Sigmoid colon (tissue), 7 donors: ENCODE data around the gene PDE4A. TPM values are rescaled to one million over a fixed set of nuclear protein-coding genes. Genes with fewer than 3 reads are reported as not detected.

ENCODE experiments used
- DNase-seq: peaks from one replicate; pipeline ENCODE4 v3.0.0-alpha.2; 2019
- H3K27ac ChIP-seq, 4 donors: fragments of 200-600 bp; sonication (generic); one replicate each; pipeline ENCODE4 v1.5.1; 2016 to 2019; ENCODE audit warnings: mild to moderate bottlenecking in 1 of 4
- H3K27me3 ChIP-seq, 3 donors: fragments of 200-600 bp; sonication (generic); one replicate each; pipeline ENCODE4 v1.5.1; 2019; ENCODE audit warnings: mild to moderate bottlenecking in 1 of 3
- H3K36me3 ChIP-seq, 4 donors: fragments of 200-600 bp; sonication (generic); one replicate each; pipeline ENCODE4 v1.5.1; 2016 to 2019
- H3K4me1 ChIP-seq, 4 donors: fragments of 200-600 bp; sonication (generic); one replicate each; pipeline ENCODE4 v1.5.1; 2017 to 2019
- H3K4me3 ChIP-seq, 4 donors: fragments of 200-600 bp; sonication (generic); one replicate each; pipeline ENCODE4 v1.5.1; 2017 to 2019; ENCODE audit warnings: mild to moderate bottlenecking in 2 of 4, moderate library complexity in 1 of 4
- H3K9me3 ChIP-seq, 4 donors: fragments of 200-600 bp in 3 of 4; sonication (generic) in 3 of 4; one replicate each; pipeline versions ENCODE4 v1.5.1 to v1.6.1; 2013 to 2019
- EP300 ChIP-seq, 4 donors: sonication (generic); formaldehyde crosslinking; IDR thresholded peaks; one replicate each; pipeline ENCODE4 v1.6.1; 2017; ENCODE audit warnings: antibody characterized with exemption in 4 of 4
- POLR2A ChIP-seq, 2 donors: fragments of 450-650 bp; IDR thresholded peaks; one replicate each; pipeline ENCODE4 v1.6.1; 2016; ENCODE audit warnings: antibody characterized with exemption in 2 of 2, mild to moderate bottlenecking in 2 of 2, moderate library complexity in 2 of 2
- POLR2AphosphoS5 ChIP-seq, 4 donors: sonication (generic); formaldehyde crosslinking; IDR thresholded peaks; one replicate each; pipeline ENCODE4 v1.6.1; 2017; ENCODE audit warnings: antibody characterized with exemption in 4 of 4
- WGBS, 2 donors: extraction: QIAGEN DNeasy Blood & Tissue Kit; methylation state at CpG; one replicate each; pipeline ENCODE4 v1.1.7; 2013; 5-methylcytosine and 5-hydroxymethylcytosine counted together
- intact Hi-C: fragments of 100-400 bp; cut with DNase I; formaldehyde crosslinking; loops from one replicate; pipeline ENCODE4 v1.15.1; 2023
- polyA plus RNA-seq, 3 donors: library from polyadenylated mRNA; stranded (reverse); fragments of 200-250 nt; gene quantifications; one replicate each; pipeline ENCODE4 v1.2.3, GENCODE V29; 2013
- total RNA-seq, 4 donors: library from RNA; depleted of rRNA; stranded (reverse); fragments of >200 nt; gene quantifications; one replicate each; pipeline ENCODE4 v1.1.0, GENCODE V29; 2016
- TF ChIP-seq, protein P1 (sequence below), 4 experiments: fragments of 450-650 bp in 3 of 4; fragments of 200-600 bp in 1 of 4; IDR thresholded peaks; one replicate each; pipeline ENCODE4 v1.5.1; 2016 to 2019; ENCODE audit warnings: antibody characterized with exemption in 4 of 4, mild to moderate bottlenecking in 3 of 4, moderate library complexity in 2 of 4
- donor health status: healthy with polysubstance abuse.
- donor health status: Bipolar disorder and iron deficiency.
- donor health status: healthy.

Gene PDE4A
- total and polyA plus RNA-seq, 7 donors = 4.2 to 14.7 (median 7.6) TPM

DNA sequence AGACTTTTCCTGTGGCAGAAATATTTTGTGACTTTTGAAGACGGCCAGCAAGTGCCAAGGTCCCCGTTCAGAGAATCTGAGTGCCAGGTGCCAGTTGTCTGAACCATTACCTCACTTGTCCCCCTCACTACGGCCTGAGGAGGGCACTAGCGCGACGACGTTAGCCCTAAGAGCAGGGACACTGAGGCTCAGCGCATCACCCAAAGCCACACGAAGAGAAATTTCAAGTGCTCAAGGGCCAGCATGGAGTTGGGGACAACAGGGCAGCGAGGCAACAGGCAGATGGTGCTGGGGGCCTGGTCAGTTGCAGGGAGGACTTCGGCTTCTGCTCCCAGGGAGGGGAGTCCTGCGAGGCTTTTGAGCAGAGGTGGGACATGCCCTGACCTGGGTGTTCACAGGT, 30.5 kb upstream of the PDE4A start:
- no peak overlapping the region for H3K4me3 ChIP-seq
- H3K27ac ChIP-seq = no peak overlapping the region
- DNase-seq = no peak
- TF ChIP-seq POLR2AphosphoS5 (IDR thresholded peaks at IDR 0.05) (no peak), POLR2A (IDR thresholded peaks at IDR 0.05) (no peak), EP300 (IDR thresholded peaks at IDR 0.05) (no peak)
- TF ChIP-seq, protein P1, sequence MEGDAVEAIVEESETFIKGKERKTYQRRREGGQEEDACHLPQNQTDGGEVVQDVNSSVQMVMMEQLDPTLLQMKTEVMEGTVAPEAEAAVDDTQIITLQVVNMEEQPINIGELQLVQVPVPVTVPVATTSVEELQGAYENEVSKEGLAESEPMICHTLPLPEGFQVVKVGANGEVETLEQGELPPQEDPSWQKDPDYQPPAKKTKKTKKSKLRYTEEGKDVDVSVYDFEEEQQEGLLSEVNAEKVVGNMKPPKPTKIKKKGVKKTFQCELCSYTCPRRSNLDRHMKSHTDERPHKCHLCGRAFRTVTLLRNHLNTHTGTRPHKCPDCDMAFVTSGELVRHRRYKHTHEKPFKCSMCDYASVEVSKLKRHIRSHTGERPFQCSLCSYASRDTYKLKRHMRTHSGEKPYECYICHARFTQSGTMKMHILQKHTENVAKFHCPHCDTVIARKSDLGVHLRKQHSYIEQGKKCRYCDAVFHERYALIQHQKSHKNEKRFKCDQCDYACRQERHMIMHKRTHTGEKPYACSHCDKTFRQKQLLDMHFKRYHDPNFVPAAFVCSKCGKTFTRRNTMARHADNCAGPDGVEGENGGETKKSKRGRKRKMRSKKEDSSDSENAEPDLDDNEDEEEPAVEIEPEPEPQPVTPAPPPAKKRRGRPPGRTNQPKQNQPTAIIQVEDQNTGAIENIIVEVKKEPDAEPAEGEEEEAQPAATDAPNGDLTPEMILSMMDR (IDR thresholded peaks at IDR 0.05) = no peak
- H3K27me3 ChIP-seq = no peaks in the 10 kb centered on the region
- intact Hi-C loops = loop anchor here (1.0 to 10.0 kb wide), 2 partner anchors 121 to 455 kb away; partner anchors contain the start of gene OLFM2
- 53 to 64% methylated on average over 12 of the region's 12 CpGs for WGBS, 2 donors
- peaks cover 0 to 4% (median 4%) of the 10 kb centered on the region in 4 donors for H3K4me1 ChIP-seq
- peaks cover 29 to 42% (median 36%) of the 10 kb centered on the region in 4 donors for H3K36me3 ChIP-seq
- no peaks in the 10 kb centered on the region for H3K9me3 ChIP-seq

- H3K9me3 ChIP-seq = no peaks in the 10 kb centered on the region
- DNase-seq = peak; percentile 83
- peaks cover 0 to 4% (median 4%) of the 10 kb centered on the region in 4 donors for H3K4me1 ChIP-seq
- H3K27ac ChIP-seq = no peak overlapping the region
- no peaks in the 10 kb centered on the region for H3K27me3 ChIP-seq
- 56 to 62% methylated on average over 9 of the region's 9 CpGs for WGBS, 2 donors
- intact Hi-C loops = no loop called here
- TF ChIP-seq, protein P1 (IDR thresholded peaks at IDR 0.05) = peak; percentile 59 to 84 (median 74)
- TF ChIP-seq POLR2AphosphoS5 (IDR thresholded peaks at IDR 0.05) = no peak
- no peak for TF ChIP-seq POLR2A (IDR thresholded peaks at IDR 0.05)
- TF ChIP-seq EP300 (IDR thresholded peaks at IDR 0.05) = no peak
- H3K4me3 ChIP-seq = no peak overlapping the region
- H3K36me3 ChIP-seq = peaks cover 36 to 51% (median 44%) of the 10 kb centered on the region in 4 donors
Observed at GRCh38 chr19:10390652-10391286, 29.6 kb upstream of the PDE4A start.

DNA sequence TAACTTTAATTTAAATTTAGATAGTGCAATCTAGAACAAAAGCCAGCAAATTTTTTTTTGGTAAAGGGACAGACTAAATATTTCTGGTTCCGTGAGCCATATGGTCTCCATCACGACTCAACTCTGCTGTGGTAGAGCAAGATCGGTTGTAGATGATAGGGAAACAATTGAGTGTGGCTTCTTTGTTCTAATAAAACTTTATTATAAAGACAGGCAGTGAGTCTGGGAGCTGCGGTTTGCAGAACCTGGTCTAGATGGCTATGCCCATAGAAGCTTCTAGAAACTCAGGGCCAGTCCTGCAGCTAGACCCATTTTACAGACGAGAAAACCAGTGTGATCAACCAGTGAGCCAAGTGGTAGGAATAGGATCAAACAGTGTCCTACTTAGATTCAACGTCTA, 28.2 kb upstream of the PDE4A start:
- DNase-seq = no peak
- WGBS, 2 donors = 88% methylated on average over 6 of the region's 6 CpGs
- intact Hi-C loops = no loop called here

DNA sequence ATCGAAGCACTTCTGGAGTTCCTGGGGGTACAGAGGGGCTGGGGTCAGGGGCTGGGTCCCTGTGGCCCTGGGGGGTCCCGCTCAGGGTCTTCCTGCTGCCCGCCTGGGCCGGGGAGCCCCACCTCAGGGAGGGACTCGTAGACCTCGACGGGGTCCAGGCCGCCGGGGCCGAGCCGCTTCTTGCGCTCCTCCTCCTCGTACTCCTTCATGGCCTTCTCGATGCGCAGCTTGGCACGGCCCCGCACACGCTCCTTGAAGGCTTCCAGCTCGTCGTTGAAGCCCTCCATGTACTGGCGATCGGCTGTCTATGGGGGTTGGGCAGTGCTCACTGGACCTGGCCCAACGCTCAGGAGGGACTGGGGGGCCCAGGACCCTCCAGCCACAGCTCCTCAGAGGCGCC, 27.2 kb upstream of the PDE4A start:
- no peaks in the 10 kb centered on the region for H3K27me3 ChIP-seq
- intact Hi-C loops = no loop called here
- 94 to 95% methylated on average over 24 of the region's 24 CpGs for WGBS, 2 donors
- no peak overlapping the region for H3K27ac ChIP-seq
- H3K4me1 ChIP-seq = peaks cover 0 to 4% (median 4%) of the 10 kb centered on the region in 4 donors
- no peaks in the 10 kb centered on the region for H3K9me3 ChIP-seq
- no peak overlapping the region for H3K4me3 ChIP-seq
- no peak for DNase-seq
- TF ChIP-seq POLR2A (IDR thresholded peaks at IDR 0.05) (no peak), EP300 (IDR thresholded peaks at IDR 0.05) (no peak), POLR2AphosphoS5 (IDR thresholded peaks at IDR 0.05) (no peak)
- TF ChIP-seq, protein P1 (IDR thresholded peaks at IDR 0.05) = no peak
- peaks cover 36 to 56% (median 44%) of the 10 kb centered on the region in 4 donors for H3K36me3 ChIP-seq

More for the DNA sequence above, 28.2 kb upstream of the PDE4A start:
- H3K27ac ChIP-seq = no peak overlapping the region
- H3K27me3 ChIP-seq = no peaks in the 10 kb centered on the region
- peaks cover 36 to 56% (median 44%) of the 10 kb centered on the region in 4 donors for H3K36me3 ChIP-seq
- H3K9me3 ChIP-seq = no peaks in the 10 kb centered on the region
- no peak overlapping the region for H3K4me3 ChIP-seq
- H3K4me1 ChIP-seq = peaks cover 0 to 4% (median 4%) of the 10 kb centered on the region in 4 donors
- TF ChIP-seq, protein P1 (IDR thresholded peaks at IDR 0.05) = no peak
- TF ChIP-seq EP300 (IDR thresholded peaks at IDR 0.05) = no peak
- no peak for TF ChIP-seq POLR2AphosphoS5 (IDR thresholded peaks at IDR 0.05)
- TF ChIP-seq POLR2A (IDR thresholded peaks at IDR 0.05) = no peak
